Breast epithelium (tissue), 3 donors: ENCODE data around the gene SEMA4D.

Experiments
- CTCF ChIP-seq, 3 donors: fragments of 450-650 bp; IDR thresholded peaks; one replicate each; pipeline ENCODE4 v1.5.1; 2016 to 2017; ENCODE audit warnings: antibody characterized with exemption in 3 of 3, mild to moderate bottlenecking in 3 of 3, moderate library complexity in 3 of 3
- POLR2A ChIP-seq: fragments of 450-650 bp; IDR thresholded peaks from one replicate; pipeline ENCODE4 v1.6.1; 2016; ENCODE audit warnings: antibody characterized with exemption, mild to moderate bottlenecking, moderate library complexity
- POLR2AphosphoS5 ChIP-seq, 3 donors: sonication (generic); formaldehyde crosslinking; IDR thresholded peaks; one replicate each; pipeline ENCODE4 v1.6.1; 2017; ENCODE audit warnings: antibody characterized with exemption in 3 of 3

- TF ChIP-seq CTCF (IDR thresholded peaks at IDR 0.05) (no peak), POLR2A (no peak), POLR2AphosphoS5 (IDR thresholded peaks at IDR 0.05) (no peak)
Measured at GRCh38 chr9:89365532-89365912, 132.4 kb downstream of the SEMA4D start.
